A673 (cell line): ENCODE measurements around the gene LTV1. TPM values are rescaled to one million over a fixed set of nuclear protein-coding genes. Genes with fewer than 3 reads are reported as not detected.

ENCODE experiments used
- BruUV-seq: library from RNA; stranded (reverse); fragments of 400-500 nt; replicated peaks from 2 replicates; lab custom pipeline; 2021; lab: Mats Ljungman, UMichigan
- CTCF ChIA-PET: fragments of 300-600 bp; sonication (Branson Sonifier 250); formaldehyde crosslinking; loops from one replicate; lab custom pipeline; 2022; ENCODE audit warnings: antibody characterized with exemption; lab: Charles Lee
- POLR2A ChIA-PET: fragments of 300-600 bp; sonication (Branson Sonifier 250); formaldehyde crosslinking; loops from one replicate; lab custom pipeline; 2022; ENCODE audit warnings: antibody characterized with exemption; ENCODE audit not compliant: low non-redundant PET; lab: Charles Lee
- DNase-seq: peaks from one replicate; pipeline ENCODE4 v3.0.0-alpha.2; 2015; ENCODE audit warnings: low spot score
- H3K27ac ChIP-seq: fragments of 200-600 bp; sonication (generic); 2 replicates; pipeline ENCODE4 v1.5.1; 2016; ENCODE audit warnings: mixed run types, low read depth, mild to moderate bottlenecking, mixed read lengths, antibody characterized with exemption, low read length; ENCODE audit not compliant: poor library complexity, severe bottlenecking
- H3K27me3 ChIP-seq: fragments of 200-600 bp; sonication (generic); replicated peaks from 2 replicates; pipeline ENCODE4 v1.6.1; 2017; ENCODE audit warnings: mixed run types, low read depth, mild to moderate bottlenecking, mixed read lengths, antibody characterized with exemption, low read length; ENCODE audit not compliant: insufficient read depth, poor library complexity
- H3K36me3 ChIP-seq: fragments of 200-600 bp; sonication (generic); 2 replicates; pipeline ENCODE4 v1.6.1; 2016; ENCODE audit warnings: mixed run types, mild to moderate bottlenecking, mixed read lengths, antibody characterized with exemption, low read length; ENCODE audit not compliant: insufficient read depth, poor library complexity, severe bottlenecking
- H3K4me1 ChIP-seq: fragments of 200-600 bp; sonication (generic); 2 replicates; pipeline ENCODE4 v1.6.1; 2017; ENCODE audit warnings: mixed run types, mild to moderate bottlenecking, mixed read lengths, antibody characterized with exemption, low read length; ENCODE audit not compliant: insufficient read depth, poor library complexity, severe bottlenecking
- H3K4me3 ChIP-seq: fragments of 200-600 bp; sonication (generic); 2 replicates; pipeline ENCODE4 v1.5.1; 2016; ENCODE audit warnings: low read depth, mixed run types, mild to moderate bottlenecking, mixed read lengths, low read length; ENCODE audit not compliant: poor library complexity, severe bottlenecking
- H3K9me3 ChIP-seq: fragments of 200-600 bp; sonication (generic); 2 replicates; pipeline ENCODE4 v1.6.1; 2016; ENCODE audit warnings: mixed run types, low read depth, mild to moderate bottlenecking, mixed read lengths, antibody characterized with exemption, low read length; ENCODE audit not compliant: poor library complexity, severe bottlenecking
- CTCF ChIP-seq: fragments of 300-800, 200-600 bp; sonication (generic); conservative IDR thresholded peaks from 2 replicates; pipeline ENCODE4 v1.5.1; 2017; ENCODE audit warnings: low read depth, mild to moderate bottlenecking, antibody characterized with exemption, low read length, moderate library complexity, mixed read lengths
- EZH2 ChIP-seq: fragments of 200-600 bp; sonication (generic); IDR thresholded peaks from 2 replicates; pipeline ENCODE4 v1.6.1; 2017; ENCODE audit warnings: borderline replicate concordance, low read depth, mild to moderate bottlenecking, mixed read lengths, antibody characterized with exemption, low read length; ENCODE audit not compliant: poor library complexity, severe bottlenecking
- intact Hi-C: fragments of 100-400 bp; cut with micrococcal nuclease; formaldehyde crosslinking; loops from one replicate; pipeline ENCODE4 v1.10.0; 2022; ENCODE audit not compliant: unreplicated experiment
- total RNA-seq: library from RNA; stranded (reverse); gene quantifications from 2 replicates; pipeline ENCODE4 v1.2.3, GENCODE V29; 2021

Gene LTV1
- total RNA-seq, 1 experiment from 2014 or later: 51.8 TPM

- no peak for TF ChIP-seq EZH2
- TF ChIP-seq CTCF: no peak
- no peaks in the 10 kb centered on the region for H3K4me1 ChIP-seq
- CTCF ChIA-PET: no interaction called here
- H3K9me3 ChIP-seq: no peaks in the 10 kb centered on the region
- no TSS peak for BruUV-seq
- POLR2A ChIA-PET: interaction anchor here (0.6 kb wide), 1 partner anchor 670 kb away, joined by 3 read pairs; no protein-coding TSS in a partner anchor
- no peaks in the 10 kb centered on the region for H3K36me3 ChIP-seq
- H3K4me3 ChIP-seq: no peak overlapping the region
- H3K27ac ChIP-seq: no peak overlapping the region
- H3K27me3 ChIP-seq: no peaks in the 10 kb centered on the region
- no peak for DNase-seq
- intact Hi-C loops: no loop called here
Measured at GRCh38 chr6:143817621-143818020, 25.5 kb upstream of the LTV1 start.

- no peak overlapping the region for H3K27ac ChIP-seq
- H3K4me1 ChIP-seq: no peaks in the 10 kb centered on the region
- no peak overlapping the region for H3K4me3 ChIP-seq
- ChIA-PET CTCF (no interaction called here), POLR2A (no interaction called here)
- TF ChIP-seq EZH2 (no peak), CTCF (no peak)
- intact Hi-C loops: no loop called here
- BruUV-seq: no TSS peak
- no peaks in the 10 kb centered on the region for H3K9me3 ChIP-seq
- no peaks in the 10 kb centered on the region for H3K27me3 ChIP-seq
- H3K36me3 ChIP-seq: no peaks in the 10 kb centered on the region
- no peak for DNase-seq
Measured at GRCh38 chr6:143821359-143821758, 21.8 kb upstream of the LTV1 start.

GRCh38 chr6:143822584-143823024 is 20.5 kb upstream of the LTV1 start:
- intact Hi-C loops: no loop called here

More at GRCh38 chr6:143822584-143823024, 20.5 kb upstream of the LTV1 start:
- H3K4me1 ChIP-seq: no peaks in the 10 kb centered on the region
- POLR2A ChIA-PET: no interaction called here
- TF ChIP-seq EZH2: no peak
- no peak for TF ChIP-seq CTCF
- no peaks in the 10 kb centered on the region for H3K9me3 ChIP-seq
- no peak overlapping the region for H3K27ac ChIP-seq
- no peak for DNase-seq
- H3K4me3 ChIP-seq: no peak overlapping the region
- H3K36me3 ChIP-seq: no peaks in the 10 kb centered on the region
- no peaks in the 10 kb centered on the region for H3K27me3 ChIP-seq
- BruUV-seq: no TSS peak
- CTCF ChIA-PET: no interaction called here
